HG03064 (cell line): ENCODE measurements around the gene AGRN.
"Not testable (repeated sequence)": the region's sequence is repeated elsewhere in the genome, so short reads cannot be mapped to it uniquely, and the experiment has no call there.

Experiments used
- ATAC-seq: cut with Tn5 transposase; IDR thresholded peaks from one replicate; pipeline ENCODE4 v1.9.1; 2021; ENCODE audit warnings: low read depth; ENCODE audit not compliant: unreplicated experiment

AGRN gene

DNA sequence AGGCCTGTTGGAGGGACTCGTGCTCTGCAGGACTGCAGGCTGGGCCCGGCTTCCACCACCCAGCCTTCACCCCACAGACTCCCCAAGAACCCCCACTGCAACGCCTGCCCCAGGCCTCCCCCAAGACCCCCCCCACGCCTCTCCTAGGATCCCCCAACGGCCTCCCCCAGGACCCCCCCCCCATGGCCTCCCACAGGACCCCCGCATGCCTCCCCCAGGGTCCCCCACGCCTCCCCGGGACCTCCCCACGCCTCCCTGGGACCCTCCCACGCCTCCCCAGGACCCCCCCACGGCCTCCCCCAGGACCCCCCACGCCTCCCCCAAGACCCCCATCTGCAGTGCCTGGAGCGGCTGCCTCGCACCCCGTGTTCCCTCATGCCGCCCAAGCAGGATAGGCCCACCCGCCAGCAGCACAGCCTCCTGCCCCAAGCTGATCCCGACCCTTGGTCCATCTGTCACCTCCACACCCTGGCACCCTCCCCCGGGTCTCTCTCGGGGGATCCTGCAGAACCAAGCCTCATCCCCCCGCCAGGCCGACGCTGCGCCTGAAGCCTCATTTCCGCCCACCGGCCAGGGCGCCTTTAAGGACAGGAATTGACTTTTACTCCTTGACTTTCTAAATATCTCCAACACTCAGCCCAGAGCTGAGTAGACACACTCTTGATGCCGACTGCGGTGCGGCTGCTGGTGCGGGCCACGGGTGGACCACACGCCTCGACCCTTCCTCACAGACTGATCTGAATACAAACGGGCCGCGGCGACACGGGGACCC, 68.3 kb downstream of the AGRN start:
- ATAC-seq = no peak

DNA sequence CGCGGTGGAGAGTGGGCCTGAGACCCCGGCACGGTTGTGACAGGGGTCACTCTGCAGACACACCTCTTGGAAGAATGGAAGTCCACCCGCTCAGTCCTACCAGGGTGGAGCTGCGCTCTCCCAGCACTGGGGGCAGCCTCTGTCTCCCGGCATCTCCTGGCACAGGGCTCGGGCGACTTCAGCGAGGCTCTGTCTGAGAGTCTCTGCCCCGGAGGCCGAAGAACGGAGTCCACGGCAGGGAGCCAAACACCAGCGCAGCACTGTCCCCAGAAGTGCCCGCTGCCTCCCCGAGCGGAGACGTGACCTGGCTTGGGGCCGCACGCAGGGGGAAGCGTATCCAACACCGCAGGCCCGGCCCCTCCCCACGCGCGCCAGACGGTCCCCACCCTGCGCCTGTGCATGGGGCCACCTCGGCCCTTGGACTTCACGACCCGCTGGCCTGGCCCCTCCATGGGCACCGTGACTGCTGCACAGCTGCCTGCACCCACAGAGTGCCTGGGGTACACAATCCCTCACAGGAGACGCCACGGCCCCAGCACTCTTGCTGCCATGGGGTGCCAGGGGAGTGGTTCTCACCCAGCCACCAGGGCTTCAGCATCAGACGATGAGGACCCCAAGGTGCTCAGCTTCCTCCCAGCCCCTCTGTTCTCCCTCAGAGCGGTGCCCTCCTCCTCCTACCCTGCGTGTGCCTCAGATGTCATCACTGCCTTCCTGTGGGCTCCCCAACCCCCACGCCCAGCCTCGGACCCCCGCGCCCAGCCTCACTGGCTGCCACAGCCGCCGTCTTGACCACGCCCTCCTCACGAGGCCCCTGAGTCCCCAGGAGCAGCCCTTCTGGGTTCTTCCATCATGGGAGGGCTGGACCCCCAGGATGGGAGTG, 69.1 kb downstream of the AGRN start:
- no peak for ATAC-seq

DNA sequence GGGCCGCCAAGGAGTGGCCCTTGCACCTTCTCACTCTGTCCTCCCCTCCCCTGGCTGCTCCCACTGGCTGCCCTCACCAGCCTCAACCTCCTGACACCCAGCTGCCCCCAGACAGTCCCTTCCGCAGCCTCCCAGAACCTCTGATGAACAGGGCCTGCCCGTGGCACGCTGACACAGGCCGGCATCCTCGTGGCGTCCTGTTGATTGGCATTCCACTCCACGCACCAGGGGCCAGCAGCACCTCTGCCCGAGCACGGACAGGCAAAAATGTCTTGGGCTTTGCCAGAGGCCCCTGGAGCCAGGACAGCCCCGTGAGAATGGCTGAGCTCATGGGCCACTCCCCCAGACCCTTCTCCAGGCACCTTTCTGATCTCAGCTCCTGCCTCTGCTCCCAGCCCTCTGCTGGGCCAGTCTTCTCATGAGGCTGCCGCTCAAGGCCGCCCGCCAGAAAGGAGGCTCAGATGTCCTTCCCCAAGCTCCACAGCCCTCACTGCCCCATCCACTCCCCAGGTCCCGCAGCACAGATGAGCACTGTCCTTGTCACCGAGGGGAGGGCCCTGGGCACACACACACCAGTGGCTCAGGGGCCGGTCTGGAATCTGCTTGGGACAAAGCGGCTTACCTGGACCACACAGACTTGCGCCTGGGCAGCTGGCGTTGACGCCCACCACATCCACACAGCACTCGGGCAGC, 70.0 kb downstream of the AGRN start:
- no peak for ATAC-seq

DNA sequence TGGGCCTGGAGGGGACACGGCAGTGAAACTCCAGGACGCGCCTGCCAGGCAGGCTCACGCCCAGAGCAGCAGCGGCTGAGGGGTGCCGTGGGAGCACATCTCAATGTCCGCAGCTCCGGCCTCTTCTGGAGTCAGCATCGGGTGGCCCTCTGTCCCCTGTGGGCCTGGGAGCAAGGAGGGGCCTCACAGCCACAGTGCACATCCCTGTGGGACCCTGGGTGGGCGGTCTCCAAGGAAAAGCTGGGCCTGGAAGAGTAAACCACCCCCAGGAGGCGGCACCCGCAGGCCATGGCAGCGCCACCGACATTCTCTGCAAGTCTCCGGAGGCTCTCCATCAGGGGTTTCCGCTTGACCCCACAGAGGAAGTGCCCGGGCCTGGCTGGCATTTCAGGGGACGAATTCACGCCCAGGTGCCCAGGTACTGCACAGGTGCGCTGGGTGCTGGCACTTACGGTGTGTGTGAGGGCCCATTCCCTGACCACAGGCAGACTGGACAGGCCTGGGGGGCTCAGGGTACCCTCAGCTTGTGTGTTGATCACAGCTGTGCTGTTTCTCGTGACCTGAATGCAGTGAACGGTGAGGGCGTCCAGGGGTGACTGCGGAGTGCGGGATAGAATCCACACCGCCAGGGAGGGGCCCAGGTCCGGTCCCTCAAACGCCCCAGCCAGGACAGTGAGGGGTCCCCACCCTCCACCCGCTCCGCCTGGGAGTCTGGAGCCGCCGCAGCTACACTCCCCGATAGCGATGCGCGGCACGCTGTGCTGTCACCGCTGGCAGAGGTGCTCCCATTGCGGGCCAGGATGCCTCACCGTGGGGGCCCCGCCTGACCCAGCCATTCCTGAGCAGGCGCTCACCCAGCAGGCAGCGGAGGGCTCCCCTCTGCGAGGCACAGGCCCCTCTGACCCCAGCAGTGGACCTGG, 70.8 kb downstream of the AGRN start:
- no peak for ATAC-seq

DNA sequence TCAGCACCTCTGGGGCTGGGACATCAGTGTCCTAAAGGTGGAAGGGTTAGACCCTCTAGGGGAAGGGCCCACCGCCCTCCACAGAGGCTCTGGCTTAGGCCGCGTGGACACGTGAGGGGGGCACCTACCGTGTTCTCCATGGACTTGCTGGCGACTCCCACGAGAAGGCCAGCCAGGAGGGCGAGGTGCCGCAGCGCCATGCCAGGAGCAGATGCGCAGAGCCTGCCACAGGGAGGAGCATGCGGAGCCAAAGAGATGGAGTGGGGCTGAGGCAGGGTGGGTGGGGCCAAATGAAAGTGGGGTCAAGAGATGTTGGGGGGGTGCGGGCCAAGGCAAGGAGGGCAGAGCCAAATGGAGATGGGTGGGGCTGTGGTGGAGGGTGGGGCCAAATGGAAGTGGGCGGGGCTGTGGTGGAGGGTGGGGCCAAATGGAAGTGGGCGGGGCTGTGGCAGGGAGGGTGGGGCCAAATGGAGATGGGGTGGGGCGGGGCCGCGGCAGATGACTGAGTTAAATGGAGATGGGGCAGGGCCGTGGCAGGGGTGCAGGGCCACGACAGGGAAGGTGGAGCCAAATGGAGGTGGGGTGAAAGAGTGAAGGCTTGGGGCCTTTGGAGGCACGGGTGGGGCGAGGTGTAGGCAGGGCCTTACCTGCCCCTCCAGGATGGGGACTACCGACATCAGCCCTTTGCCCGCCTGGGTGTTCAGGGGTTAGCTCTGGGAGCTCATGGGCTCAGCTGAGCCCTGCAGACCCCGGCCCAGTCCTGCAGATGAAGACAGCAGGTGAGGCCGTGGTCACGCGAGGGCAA, 71.6 kb downstream of the AGRN start:
- ATAC-seq = no peak

DNA sequence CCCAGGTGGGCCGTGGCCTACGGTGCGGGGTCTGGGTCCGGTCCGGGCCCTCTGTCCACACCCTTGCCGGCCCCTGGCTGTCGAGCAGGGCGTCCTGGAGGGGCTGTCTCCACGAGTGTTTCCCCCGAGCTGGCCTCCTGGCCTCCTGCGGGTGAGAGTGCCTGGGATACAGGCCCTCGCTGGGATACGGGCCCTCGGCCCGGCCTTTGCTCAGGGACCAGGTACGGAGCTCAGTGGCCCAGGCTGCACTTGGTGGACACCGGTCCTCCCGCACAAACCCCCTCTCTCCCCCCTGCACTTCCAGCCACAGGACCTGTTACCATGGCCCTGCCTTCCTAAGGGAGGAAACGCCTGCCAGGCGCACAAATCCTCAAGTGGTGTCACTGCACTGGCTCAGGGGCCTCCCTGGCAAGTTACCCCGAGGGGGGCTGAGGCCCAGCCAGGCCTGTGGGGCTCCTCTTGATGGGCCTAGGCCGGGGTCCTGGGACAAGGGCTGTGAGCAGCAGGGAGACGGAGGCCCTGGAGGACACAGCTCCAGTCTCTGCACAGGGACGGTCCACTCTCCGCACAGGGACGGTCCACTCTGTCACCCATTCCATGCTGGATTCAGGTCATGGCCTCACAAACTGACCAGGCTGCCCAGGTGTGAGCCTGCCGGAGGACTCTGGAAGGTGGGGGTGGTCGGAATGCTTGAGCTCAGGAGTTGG, 72.4 kb downstream of the AGRN start:
- ATAC-seq = no peak

DNA sequence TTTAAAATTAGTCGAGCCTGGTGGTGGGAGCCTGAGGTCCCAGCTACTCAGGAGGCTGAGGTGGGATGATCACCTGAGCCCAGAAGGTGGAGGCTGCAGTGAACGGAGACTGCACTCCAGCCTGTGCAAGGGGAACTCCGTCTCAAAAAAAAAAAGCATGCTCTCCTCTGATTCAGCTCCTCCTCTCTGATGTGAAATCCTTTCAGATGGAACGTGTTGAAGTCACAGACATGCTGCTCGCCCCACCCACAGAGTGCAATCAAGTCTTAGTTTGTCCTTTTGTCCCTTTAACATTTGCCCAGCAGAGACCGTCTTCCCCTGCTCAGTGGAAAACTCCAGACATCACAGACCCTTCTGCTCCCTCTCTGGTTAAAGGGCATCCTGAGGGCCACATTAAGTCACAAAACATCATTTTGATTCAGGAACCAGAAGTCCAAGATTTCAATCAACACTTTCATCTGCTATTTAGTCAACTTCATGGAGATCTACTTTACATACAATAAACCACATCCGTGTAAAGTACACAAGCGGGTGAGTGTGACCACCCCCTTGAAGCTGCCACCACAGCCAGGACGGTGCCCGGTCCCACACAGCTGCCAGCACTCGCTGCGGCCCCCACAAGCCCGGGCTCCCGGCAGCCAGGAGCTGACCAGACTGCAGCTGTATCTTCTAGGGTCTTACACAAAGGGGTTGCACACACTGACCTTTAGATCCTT, 73.1 kb downstream of the AGRN start:
- no peak for ATAC-seq

DNA sequence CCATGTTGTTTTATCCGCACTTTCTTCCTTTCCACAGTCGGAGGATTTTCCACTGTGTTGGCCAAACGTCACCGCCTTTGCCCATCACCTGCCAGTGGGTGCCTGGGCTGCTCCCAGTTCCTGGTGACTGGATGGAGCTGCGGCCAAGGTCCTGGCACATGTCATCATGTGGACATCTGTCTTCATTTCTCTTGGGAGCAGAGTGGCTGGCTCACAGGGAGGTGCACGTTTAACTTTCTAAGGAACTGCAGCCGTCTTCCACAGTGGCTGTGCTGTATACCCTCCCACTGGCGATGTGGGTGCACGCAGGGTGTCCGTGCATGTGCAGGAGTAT, 73.7 kb downstream of the AGRN start:
- ATAC-seq = no peak

DNA sequence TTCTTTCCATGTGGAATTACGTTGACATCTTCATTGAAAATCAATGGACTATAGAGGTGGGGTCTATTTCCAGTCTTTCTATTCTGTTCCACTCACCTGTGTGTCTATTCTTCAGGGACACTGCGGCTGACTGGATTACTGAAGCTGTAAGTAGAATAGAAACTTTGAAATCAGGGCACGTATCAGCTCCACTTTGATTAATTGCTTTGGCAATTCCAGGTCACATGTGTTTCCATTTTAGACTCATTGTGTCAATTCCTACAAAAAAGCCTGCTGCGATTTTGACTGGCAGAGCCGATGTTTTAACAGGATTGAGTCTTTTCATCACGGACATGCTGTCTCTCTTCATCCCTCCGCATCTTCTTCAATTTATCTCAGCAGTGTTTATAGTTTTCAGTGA, 75.1 kb downstream of the AGRN start:
- ATAC-seq = no peak

DNA sequence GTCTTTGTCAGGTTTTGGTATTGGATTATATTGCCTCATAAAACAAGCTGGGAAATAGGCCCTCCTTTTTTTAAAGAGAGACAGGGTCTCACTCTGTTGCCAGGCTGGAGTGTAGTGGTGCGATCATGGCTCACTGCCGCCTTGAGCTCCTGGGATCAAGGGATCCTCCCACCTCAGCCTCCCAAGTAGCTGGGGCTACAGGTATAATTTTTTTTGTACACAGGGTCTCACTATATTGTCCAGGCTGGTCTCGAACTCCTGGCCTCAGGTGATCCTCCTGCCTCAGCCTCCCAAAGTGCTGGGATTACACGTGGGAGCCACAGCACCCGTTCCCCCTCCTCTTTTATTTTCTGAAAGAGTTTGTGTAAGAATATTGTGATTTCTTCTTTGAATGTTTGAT, 76.2 kb downstream of the AGRN start:
- not testable (repeated sequence) for ATAC-seq

DNA sequence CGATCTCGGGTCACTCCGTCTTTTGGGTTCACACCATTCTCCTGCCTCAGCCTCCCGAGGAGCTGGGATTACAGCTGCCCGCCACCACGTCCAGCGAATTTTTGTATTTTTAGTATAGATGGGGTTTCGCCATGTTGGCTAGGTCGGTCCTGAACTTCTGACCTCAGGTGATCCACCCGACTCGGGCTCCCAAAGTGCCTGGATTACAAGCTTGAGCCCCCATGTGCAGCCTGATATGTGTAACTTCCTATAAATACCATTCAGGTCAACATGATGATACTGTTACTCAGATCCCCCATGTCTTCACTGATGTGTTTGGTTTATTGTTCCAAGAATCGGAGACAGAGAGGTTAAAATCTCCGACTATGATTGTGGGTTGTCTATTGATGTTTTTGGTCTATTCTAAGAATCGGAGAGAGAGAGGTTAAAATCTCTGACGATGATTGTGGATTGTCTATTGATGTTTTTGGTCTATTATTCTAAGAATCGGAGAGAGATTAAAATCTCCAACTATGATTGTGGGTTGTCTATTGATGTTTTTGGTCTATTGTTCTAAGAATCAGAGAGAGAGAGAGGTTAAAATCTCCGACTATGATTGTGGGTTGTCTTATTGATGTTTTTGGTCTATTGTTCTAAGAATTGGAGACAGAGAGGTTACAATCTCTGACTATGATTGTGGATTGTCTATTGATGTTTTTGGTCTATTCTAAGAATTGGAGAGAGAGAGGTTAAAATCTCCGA, 78.9 kb downstream of the AGRN start:
- no peak for ATAC-seq

DNA sequence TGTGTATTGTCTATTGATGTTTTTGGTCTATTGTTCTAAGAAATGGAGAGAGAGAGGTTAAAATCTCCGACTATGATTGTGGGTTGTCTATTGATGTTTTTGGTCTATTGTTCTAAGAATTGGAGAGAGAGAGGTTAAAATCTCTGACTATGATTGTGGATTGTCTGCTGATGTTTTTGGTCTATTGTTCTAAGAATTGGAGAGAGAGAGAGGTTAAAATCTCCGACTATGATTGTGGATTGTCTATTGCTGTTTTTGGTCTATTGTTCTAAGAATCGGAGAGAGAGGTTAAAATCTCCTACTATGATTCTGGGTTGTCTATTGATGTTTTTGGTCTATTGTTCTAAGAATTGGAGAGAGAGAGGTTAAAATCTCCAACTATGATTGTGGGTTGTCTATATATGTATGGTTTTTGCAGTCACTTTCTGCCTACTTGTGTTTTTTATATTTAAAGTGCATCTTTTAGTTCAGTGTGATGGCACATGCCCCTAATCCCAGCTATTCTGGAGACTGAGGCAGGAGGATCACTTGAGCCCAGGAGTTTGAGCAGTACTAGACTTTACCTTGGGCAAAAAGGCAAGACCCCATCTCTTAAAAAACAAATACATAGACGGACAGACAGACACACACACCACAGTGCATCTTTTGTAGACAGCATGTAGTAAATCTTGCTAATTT, 79.7 kb downstream of the AGRN start:
- ATAC-seq = no peak

DNA sequence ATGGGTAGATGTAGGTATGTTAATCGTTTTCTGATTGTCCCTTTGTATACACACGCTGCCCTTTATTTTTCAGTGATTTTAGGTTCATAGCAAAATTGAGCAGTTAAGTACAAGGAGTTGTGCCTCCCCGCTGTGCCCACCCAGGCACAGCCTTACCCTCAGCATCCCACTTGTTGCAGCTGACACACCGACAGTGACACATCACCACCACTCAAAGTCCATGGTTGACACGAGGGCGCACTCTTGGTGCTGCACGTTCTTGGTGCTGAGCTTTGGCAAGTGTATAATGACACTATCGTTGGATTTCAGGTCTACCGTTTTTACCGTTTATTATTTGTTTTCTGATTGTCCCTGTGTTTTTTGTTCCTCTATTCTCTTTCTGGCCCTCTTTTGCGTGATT, 80.4 kb downstream of the AGRN start:
- ATAC-seq = no peak

DNA sequence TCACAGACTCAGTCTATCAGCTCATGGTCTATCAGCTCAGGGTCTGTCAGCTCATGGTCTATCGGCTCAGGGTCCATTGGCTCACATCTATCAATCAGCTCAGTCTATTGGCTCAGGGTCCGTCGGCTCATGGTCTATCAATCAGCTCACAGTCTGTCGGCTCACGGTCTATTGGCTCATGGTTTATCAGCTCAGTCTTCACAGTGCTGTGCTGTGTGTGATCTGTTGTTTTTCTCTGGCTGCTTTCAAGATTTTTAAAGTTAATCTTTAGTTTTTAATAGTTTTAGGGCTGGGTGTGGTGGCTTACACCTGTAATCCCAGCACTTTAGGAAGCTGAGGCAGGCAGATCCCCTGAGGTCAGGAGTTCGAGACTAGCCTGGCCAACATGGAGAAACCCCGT, 81.6 kb downstream of the AGRN start:
- no peak for ATAC-seq

DNA sequence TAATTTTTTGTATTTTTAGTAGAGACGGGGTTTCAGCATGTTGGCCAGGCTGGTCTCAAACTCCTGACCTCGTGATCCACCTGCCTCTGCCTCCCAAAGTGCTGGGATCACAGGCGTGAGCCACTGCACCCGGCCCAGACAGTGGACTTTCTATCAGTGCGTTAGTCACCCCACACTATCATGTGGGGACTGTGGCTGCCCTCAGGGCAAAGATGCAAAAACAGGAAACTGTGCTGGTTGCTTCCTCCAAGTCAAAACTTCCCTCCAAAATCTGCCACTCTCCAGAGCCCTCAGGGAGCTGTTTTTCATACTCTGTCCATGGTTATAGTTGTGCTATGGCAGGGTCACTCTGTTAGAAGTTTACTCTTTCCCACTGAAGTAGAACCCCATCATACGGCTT, 84.2 kb downstream of the AGRN start:
- not testable (repeated sequence) for ATAC-seq
